GM13977 (cell line): Measurements from ENCODE around the gene CAPN10.
"Not testable (repeated sequence)": the region's sequence is repeated elsewhere in the genome, so short reads cannot be mapped to it uniquely, and the experiment has no call there.

Source experiments
- DNase-seq: peaks from one replicate; pipeline ENCODE4 v3.0.0; 2012; ENCODE audit warnings: low spot score
- CTCF ChIP-seq: IDR thresholded peaks from 2 replicates; pipeline ENCODE4 v1.5.1; 2012; ENCODE audit warnings: mild to moderate bottlenecking, control low read depth; ENCODE audit not compliant: insufficient read depth; ENCODE audit errors: extremely low read depth, missing control alignments
- in situ Hi-C: fragments of 300-500 bp; cut with MboI; formaldehyde crosslinking; loops from one replicate; pipeline ENCODE4 v1.12.0; 2022; ENCODE audit warnings: low sequenced_read_pairs, low pct_unique_long_range_greater_than_20kb, mixed read lengths, inconsistent platforms; ENCODE audit not compliant: unreplicated experiment

CAPN10 gene

GRCh38 chr2:240614391-240614790 lies 27.9 kb downstream of the CAPN10 start:
- DNase-seq, result no peak
- TF ChIP-seq CTCF, result no peak
- in situ Hi-C loops, result no loop called here

GRCh38 chr2:240615396-240615795 lies 28.9 kb downstream of the CAPN10 start:
- in situ Hi-C loops, result no loop called here

GRCh38 chr2:240615820-240616547 lies 29.4 kb downstream of the CAPN10 start:
- TF ChIP-seq CTCF, result no peak
- in situ Hi-C loops, result no loop called here
- no peak for DNase-seq

More at GRCh38 chr2:240615396-240615795, 28.9 kb downstream of the CAPN10 start:
- no peak for TF ChIP-seq CTCF
- no peak for DNase-seq

GRCh38 chr2:240616860-240617666 lies 30.5 kb downstream of the CAPN10 start:
- DNase-seq, in situ Hi-C loops: not testable (repeated sequence)

- no peak for DNase-seq
- in situ Hi-C loops, result no loop called here
- no peak for TF ChIP-seq CTCF
These were observed 32.2 kb downstream of the CAPN10 start for GRCh38 chr2:240618776-240619175.

GRCh38 chr2:240619506-240620148 lies 33.1 kb downstream of the CAPN10 start:
- DNase-seq, result no peak
- in situ Hi-C loops, result no loop called here

More at GRCh38 chr2:240619506-240620148, 33.1 kb downstream of the CAPN10 start:
- TF ChIP-seq CTCF, result no peak
